ENCODE measurements around the gene NSMCE1.

The NSMCE1 gene

DNA sequence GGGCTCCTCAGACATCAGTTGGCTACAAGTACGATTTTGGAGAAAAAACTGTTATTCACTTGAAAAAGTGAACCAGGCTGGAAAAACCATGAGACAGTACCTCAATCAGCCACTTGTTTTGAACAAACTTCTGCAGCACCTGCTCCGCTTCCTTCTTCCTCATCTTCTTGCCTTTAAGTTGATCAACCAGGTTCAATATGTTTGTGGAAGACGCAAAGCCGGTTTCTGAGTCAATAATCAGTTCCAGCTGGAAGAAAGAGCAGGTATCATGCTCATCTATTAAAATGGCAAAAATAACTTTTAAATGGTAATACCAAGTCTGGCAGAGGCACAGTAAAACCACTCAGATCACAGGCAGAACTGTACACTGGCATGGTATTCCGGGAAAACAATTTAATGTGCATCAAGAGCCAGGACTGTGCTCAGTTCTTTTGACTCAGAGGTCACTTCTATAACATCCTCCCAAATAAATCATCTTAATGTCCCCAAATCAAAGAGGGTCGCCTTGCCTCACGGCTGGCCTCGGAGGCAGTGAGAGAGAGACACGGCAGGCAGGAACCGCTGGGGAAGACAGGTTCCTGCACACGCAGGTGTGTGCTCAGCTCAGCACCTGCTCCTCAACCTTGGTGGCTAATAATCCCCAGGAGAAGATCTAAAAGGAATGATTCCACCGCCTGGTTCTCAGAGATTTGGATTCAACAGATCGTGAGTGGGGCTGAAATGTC lies 35.5 kb downstream of the NSMCE1 start:
- no peak for DNase-seq (ENCODE audit: low read depth in 1 of 2, low spot score in 1 of 2)

DNA sequence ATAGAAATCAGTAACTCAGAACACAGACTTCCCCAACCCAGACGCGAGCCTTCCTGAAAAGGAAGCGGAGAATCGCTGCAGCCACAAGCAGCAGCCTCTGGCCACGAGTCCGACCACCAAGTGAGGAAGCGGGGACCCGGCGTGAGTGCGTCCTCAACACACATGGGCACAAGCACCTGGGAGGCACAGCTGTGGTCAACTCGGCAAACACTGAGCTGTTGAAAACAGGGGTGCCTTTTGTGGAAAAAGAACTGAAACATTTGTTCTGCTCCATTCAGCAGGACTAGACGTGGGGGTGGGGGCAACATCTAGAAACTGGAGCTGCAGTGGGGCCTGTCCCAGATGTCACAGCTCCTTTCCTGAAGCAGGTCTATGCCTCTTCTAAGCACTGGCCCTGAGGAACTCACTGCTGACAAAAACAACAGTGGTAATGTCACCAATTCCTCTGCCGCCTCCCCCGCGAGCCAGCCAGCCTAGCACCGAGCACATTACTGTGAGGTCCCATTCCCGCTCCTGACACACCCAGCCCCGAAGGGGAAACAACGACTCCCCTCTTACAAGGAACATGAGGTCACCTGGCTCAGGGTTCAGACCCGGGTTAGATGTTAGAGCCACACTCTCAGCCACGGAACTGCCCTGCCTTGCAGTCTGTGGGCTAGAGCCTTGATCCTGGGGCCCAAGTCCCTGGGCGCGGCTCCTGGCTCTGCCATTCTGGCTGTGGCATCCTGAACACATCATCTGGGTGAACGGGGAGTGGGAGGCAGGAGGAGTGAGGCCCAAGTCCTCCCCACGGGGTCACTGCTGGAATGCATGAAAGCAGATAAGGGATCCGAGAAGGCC lies 36.3 kb downstream of the NSMCE1 start:
- peak in 1 of 2 donors; percentile 59 for DNase-seq (ENCODE audit: low read depth in 1 of 2, low spot score in 1 of 2)

DNA sequence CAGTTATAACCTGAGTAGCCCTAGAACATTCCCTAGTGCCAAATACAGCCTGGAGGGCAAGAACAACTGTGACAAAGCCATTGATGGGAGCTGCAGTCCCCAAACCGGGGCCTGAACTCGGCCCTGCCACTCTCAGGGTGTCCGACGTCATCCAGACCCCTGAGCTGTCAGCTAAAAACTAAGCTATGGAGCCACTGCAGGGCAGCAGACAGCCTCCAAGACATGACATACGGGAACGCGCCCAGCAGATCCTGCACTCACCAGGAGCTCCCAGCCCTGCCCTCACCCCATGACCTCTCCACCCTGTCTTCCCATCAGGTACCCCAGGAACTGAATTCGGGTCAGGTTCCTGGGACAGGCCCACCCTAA lies 36.9 kb downstream of the NSMCE1 start:
- no peak for DNase-seq (ENCODE audit: low read depth in 1 of 2, low spot score in 1 of 2)

DNA sequence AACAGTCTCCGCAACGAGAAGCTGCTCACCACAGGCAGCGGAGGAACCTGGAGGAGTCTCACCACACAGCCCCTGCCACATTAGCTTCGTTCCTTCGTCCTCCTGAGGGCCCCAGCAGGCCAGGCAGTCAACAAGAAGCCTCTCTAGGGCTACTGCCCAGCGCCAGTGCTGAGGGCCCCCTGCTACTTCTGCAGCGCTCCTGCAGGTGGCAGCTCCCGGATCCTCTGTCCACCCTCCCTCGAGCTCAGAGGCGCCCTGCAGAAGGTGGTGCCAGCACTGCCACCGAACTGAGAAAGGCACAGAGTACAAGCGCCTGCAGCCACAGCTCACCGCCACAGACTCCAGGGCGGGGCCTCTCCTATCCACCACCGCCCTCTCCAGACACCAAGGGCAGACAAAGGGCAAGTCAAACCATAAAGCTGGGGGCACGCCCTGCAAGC lies 38.0 kb downstream of the NSMCE1 start:
- DNase-seq (ENCODE audit: low read depth in 1 of 2, low spot score in 1 of 2), result peak in 1 of 2 donors; percentile 56

DNA sequence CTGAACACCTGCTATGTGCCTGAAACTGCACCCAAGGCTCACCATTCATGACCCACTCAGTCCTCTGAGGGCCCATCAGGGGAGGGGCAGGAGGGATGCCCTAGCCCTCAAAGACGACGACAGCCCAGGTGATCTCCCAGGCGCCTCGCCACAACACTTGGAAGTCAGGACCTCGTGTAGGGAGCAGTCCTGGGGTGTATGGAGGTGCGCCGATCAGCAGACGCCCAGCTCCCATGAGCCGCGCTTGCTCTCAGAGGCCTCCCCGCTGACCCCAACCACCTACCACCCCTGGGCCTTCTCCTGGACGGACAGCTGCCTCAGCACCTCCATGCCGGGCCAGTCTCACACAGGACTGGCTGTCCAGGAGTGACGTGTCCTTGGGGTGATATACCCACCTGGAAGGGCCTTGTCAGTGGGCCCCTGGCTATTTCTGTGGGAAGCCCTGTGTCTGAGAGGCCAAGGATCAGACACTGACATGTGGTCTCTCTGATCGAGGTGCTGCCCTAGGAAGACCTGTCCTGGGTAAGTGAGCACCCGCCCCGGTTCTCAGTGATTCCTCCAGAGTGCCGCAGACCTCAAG lies 38.6 kb downstream of the NSMCE1 start:
- no peak for DNase-seq (ENCODE audit: low read depth in 1 of 2, low spot score in 1 of 2)

DNA sequence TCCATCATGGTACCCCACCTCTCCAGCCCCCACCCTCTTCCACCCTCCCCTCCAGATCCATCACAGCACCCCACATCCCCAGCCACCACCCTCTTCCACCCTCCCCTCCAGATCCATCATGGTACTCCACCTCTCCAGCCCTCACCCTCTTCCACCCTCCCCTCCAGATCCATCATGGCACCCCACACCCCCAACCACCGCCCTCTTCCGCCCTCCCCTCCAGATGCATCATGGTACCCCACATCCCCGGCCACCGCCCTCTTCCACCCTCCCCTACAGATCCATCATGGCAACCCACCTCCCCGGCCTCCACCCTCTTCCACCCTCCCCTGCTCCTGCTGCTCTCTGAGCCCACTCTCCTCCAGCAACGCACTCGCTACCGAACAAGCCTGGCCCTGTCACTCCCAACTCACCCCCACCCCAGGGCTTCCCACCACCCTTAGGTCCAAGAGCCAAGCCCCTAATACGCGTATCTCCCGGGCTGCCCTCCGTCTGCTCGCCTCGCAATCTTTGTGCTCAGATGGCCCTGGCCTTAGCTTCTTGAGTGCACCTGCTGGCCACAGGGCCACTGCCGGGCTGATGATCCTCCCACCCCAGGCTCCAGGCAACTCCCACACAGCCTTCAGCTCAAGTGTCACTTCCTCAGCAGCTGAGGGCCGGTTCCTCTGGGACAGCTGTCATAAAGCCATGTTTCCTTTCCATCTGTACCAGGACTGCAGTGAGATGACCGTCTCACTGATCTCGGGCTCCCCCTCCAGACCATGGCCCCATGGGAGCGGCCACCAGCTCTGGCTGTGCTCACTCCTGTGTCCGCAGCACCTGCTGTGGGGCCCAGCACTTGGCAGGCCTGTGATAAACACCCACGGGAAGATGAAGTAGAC lies 39.7 kb downstream of the NSMCE1 start:
- no peak for DNase-seq (ENCODE audit: low read depth in 1 of 2, low spot score in 1 of 2)

DNA sequence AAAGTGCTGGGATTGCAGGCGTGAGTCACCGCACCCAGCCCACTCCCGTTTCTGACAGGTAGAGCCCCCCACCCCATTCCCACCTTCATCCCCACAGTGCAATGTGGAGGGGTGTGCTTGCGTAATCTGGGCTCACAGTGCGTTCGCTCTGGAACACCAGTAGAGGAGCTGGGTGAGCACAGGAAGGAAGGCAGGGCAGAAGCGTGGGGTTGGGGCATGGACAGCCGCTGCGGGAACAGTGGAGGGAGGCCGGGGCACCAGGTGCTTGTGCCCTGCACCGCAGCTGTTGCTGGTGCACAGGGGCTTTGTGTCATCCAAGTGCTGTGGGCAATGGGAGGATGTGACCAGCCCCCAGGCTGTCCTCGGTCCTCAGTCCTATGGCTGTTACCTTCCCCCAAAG lies 40.5 kb downstream of the NSMCE1 start:
- no peak for DNase-seq (ENCODE audit: low read depth in 1 of 2, low spot score in 1 of 2)

DNA sequence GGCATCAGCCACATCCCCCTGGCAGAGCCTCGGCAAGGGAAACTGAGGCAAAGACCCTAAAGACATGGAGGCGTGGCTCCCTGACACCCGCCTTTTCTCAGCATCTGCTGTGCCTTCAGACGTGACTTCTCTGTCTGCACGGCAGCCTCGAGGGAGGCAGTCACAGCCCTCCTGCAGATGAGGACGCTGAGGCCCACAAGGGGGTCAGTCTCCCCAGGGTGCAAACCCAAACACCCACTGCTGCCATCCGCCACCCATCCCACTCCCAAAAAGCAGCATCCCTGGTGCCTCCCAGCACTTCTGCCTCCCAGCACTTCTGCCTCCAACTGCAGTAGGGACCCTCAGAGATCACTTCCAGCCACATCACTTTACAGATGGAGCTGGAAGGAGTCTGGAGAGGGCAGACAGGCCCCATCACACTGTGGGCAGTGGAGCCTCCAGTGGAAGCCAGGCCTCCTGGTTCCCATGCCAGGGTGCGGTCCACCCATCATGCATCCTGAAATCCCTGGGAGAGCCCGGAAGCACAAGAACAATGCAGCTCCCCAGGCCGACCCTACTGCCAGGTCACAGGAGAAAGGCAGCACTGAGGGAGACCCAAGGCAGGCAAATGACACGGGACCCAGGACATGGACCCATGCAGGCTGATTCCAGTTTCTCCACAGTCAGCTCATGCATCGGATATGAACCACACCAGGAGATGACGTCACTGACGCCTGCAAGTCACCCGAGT lies 41.4 kb downstream of the NSMCE1 start:
- no peak for DNase-seq (ENCODE audit: low read depth in 1 of 2, low spot score in 1 of 2)

DNA sequence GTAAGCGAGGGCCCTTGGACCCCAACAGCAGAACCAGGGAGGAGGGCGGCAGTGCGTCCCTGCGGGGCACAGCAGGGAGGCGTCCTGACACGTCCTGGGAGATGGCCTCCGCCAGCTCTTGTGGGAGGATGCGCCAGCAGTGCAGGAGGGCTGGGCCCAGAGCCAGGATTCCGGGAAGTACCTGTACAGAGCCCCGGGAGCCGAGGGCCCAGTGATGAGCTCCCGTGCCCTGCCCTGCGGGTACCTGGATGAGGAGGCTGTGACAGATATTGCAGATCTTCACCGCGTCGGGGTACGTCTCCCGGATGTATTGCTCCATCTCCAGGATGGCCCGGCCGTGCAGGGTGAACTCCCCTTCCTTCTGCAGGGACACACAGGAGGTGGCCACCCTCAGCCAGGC lies 42.1 kb downstream of the NSMCE1 start:
- no peak for DNase-seq (ENCODE audit: low read depth in 1 of 2, low spot score in 1 of 2)

DNA sequence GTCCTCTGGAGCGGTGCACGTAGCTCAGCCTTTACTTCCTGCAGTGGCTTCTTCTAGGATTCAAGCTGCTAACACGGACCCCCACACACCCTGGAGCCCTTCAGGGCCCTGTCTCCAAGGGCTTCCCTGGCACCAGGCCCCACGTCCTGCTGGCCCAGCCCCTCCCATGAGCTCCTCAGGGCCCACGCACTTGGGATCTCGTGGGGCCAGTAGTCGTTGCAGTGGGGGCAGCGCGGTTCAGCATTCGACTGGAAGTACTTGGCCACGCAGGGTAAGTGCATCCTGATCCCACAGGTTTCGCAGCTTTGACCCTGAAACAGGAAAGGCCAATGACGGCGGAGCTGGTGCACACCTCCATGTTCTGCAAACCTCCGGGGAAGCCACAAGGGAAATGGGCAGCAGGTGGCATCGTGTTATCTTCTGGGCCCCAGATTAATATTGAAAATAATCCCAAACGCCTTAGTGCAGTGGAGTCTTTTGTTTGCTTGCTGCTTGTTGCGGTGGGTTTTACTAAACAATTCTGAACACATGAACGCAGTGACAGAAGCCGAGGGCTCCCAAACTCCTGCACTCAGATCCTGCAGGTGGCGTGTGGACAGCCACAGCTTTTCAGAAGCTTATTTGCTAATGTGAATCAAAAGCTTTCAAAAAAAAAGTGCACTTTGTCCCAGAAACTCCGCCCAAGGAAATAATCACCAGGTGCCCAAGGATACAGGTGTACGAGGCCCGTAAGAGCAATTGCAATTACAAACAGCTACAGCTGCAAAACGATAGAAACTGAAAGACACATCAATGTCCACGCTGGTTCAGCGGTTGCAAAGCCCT lies 42.8 kb downstream of the NSMCE1 start:
- DNase-seq (ENCODE audit: low read depth in 1 of 2, low spot score in 1 of 2), result no peak

DNA sequence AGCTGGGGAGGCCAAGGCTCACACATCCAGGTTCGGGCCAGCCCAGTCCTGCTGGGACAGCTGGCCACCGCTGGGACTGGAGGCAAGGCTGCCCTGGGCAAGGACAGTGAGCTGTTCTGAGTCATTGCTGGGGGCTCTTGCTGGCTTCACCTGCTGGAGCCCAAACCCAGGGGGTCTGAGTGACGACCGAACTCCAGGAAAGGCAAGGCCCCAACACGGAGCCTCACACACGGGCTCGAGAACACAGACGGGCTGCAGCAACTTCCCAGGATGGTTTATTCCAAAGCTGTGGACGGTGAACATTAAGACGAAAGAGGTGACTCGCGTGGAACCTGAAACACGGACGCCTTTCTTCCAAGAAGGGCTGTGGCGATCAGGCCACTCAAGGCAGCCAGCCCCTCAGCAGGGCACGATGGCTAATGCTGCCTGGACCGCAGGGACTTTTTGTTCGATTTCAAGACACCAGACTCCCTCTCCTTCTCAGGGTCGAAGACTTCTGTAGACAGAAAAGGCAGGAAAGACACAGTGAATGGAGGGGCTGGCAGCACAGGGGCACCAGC lies 43.8 kb downstream of the NSMCE1 start:
- no peak for DNase-seq (ENCODE audit: low read depth in 1 of 2, low spot score in 1 of 2)

DNA sequence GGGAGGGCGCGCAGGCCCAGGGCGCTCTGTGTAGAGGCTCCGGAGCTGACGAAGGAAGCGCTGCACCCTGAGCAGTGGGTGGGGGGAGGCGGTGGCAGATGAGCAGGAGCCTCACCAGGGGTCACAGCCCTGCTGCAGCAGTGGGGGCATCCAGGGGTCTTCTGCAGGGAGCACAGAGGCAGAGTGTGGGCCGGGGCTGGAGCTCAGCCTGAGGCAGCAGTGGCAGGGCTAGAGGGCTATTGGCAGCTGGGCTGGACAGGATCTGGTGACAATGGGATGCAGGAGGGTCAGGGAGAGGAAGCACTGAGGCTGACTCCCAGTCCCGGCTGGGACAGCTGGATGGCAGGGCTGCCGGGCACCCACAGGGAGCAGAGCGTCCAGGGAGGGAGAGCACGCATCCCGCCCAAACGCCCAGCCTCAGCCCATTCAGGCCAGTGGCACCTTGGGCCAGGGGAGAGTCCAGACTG lies 44.3 kb downstream of the NSMCE1 start:
- no peak for DNase-seq (ENCODE audit: low read depth in 1 of 2, low spot score in 1 of 2)

DNA sequence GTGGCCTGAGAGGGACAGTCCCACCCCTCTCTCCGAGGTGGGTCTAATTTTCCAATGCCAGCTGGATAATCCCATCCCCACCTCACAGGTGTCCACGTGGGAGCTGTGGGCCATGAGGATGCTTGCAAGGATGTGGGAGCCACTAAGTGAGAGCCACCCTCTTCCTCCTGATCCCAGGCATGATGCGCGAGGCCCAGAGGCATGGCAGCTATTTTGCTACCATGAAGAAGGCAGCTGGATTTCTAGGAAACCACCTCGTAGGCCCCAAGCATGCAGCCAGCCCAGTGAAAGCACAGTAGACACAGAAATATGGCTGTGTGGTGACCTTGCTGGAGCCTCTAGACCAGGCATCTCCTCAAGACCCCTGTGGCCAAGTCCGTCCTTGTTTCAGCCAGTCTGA lies 44.9 kb downstream of the NSMCE1 start:
- DNase-seq (ENCODE audit: low read depth in 1 of 2, low spot score in 1 of 2), result no peak

DNA sequence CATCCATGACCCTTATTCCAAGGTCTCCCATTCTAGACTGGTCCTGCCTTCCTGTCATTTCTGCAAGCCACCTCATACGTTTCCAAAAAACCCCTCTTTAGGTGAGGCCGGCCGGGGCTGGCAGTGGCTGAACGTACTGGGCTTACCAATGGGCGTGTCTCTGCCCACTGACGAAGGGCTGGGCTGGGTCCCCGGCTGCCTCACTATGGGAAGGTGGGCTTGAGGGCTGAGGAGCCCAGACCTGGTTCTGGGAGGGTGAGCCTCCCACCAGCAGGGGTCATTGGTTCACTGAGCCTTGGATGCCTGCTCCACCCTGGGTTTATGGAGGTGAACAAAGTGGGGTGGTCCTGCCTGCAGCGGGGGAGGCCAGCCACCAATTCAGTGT lies 45.4 kb downstream of the NSMCE1 start:
- DNase-seq (ENCODE audit: low read depth in 1 of 2, low spot score in 1 of 2), result no peak

DNA sequence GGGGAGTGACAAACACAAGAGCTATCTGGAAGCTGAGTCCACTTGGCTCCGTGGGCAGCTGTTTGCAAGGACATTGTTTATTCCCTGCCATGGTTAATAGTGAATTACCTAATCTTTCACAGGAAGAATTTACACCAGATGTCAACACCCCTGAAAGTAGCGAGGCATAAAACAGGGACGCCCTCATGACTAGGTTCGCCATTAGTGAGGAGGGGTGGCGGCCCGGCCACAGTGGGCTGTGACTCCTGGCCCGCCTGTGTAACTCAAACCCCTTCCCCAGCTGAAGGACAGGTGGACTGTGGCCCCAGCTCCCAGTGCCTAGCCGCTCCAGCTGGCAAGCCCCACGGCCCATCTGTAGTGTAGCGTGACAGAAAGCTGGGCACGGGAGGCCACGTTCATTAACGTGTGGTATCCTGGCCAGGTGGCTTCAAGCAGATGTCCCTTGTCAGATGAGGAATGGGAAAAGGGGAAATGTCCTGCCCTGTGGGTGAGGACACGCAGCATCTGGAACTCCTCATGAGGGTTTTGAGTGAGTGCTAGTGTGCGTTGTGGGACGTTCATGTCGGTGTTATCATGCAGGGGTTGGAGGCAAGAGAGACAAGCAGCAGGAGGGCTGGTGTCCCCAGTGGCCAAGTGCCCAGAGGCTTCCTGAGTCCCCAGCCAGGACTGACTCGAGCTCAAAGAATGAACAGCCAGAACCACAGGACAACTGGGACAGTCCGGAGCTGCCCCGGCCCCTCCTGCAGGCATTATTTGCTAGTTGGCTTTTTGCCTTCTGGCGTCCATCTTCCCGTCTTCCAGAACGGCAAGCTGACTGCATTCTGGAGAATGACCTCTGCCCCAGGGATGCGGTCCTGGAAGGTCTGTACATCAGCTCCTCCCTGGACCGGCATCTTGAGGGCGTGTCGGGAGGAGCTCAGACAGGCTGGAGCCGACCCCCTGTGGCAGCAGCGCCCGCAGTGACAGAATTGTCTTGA lies 46.0 kb downstream of the NSMCE1 start:
- no peak for DNase-seq (ENCODE audit: low read depth in 1 of 2, low spot score in 1 of 2)

DNA sequence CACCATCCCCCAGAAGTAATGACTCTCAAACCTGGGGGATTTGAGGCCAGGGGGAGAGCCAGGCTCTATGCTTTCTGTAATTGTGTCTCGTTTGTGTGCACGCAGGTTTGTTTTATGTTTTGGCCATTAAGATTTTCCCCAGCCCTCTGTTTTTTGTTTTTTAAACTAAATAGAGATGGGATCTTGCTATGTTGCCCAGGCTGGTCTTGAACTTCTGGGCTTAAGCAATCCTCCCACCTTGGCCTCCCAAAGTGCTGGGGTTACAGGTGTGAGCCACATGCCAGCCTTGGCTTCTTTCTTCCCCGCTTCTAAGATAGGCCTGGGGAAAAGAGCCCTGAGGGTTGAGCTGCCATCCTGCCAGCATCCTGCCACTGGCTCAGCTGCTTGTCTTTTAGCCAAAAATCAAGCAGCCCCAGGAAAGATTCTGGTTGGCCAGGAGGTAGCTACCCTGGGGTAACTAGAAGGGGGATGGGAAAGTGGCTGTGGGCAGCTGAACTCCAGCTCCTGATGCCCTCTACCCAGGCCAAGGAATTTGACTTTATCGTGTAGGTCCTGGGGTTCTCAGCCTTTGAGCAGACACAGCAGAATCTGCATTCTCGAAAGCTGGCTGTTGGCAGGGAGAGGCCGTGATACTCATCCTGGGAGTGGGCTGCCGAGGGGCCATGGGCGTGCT lies 46.9 kb downstream of the NSMCE1 start:
- no peak for DNase-seq (ENCODE audit: low read depth in 1 of 2, low spot score in 1 of 2)

DNA sequence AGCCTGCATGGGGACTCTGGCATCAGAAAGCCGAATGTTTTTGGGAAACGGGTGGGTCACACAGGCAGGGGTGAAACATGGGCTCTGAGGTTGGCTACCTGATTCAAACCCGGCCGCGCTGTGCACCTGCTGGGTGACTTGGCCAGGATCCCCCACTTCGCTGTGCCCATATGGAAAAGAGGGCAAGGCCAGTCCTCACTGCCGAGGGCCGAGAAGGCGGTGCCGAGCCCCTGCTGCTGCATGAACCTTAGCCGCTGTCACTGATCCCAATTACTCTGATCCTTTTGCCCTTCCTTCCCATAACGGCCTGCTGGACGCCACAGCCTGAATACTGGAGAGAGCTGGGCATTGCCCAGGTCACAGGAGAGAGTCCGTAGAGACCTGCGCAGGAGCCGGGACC lies 47.6 kb downstream of the NSMCE1 start:
- no peak for DNase-seq (ENCODE audit: low read depth in 1 of 2, low spot score in 1 of 2)

DNA sequence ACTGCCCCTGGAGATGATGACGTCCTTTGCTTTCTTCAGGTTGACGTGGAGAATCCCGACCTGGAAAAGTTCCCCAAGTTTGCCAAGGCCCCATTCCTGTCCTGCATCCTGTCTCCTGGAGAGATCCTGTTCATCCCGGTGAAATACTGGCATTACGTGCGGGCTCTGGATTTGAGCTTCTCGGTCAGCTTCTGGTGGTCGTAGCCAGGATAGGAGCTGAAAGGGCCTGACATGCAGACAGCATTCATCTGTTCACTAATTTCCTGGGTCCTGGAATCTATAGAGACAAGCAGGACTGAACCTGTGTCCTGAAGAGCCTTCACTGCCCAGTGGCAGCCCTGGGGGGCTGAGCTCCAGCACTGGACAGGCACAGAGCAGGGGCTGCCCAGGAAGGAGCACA lies 48.0 kb downstream of the NSMCE1 start:
- DNase-seq (ENCODE audit: low read depth in 1 of 2, low spot score in 1 of 2), result no peak
